T-helper 9 cell (primary cell): ENCODE data around the gene PGLYRP3.
"Not testable (repeated sequence)": the region's sequence is repeated elsewhere in the genome, so short reads cannot be mapped to it uniquely, and the experiment has no call there.

ENCODE experiments used
- DNase-seq: peaks from one replicate; pipeline ENCODE4 v3.0.0-alpha.2; 2020

Gene PGLYRP3

DNA sequence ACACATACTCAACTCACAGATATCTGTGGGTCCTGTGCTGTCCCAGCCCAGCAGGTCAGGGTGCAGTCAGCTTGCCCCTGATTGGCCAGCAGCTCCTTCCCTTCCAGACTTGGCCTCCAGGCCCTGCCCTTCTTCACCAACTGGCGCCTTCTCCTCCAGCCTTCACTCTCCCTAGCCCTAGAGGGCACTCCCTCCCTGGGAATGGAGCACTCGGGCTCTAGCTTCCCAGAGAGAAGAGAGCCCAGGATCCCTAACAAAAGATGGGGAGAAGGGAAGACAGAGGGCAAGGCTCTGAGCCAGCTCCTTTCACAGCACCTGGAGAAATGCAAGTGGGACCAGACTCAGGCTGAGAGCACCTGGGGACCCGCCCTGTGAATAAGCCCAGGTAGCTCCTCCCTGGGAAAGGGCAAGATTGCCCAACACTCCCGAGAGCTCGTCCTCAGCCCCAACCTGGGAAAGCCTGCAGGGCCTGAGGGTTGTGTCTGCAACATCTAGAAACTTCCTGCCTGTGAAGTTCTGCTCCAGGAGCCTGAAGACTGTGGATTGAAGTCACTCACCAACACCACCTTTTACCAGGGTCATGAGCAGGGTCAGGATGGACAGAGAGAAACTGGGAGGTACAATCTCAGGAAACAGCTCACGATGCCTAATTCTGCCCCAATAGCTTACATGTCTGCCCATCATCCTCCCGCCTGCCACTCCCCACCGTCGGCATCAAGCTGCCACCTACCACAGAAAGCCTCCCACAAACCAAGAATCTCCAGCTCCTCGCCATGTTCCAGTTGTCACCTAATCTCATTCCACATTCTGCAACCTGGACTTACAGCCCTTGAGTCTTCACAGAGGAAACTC is 36.0 kb upstream of the PGLYRP3 start, which contains the start of gene PGLYRP4:
TSS of gene PGLYRP4 (minus strand) at position 331 of the 852 bp plus-strand sequence. CDS start 909 bp downstream, outside the sequence.
- DNase-seq: no peak

DNA sequence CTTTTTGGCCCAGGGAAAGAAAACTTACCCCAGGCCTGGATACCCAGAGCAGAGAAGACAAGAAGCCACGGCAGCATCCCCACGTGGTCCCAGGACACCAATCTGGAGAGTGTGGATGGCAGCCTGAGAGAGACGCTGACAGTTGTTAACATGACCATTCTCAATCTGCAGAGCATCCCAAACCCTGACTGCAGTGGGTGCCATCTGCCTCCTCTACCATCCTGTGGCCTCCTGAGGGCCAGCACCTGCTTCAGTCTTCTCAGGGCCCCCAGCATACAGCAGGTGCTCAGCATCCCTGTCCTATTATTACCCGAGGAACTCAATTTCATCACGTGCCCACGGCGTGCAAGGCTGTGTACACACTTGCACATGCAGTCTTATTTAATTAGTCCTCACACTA is 35.1 kb upstream of the PGLYRP3 start:
- no peak for DNase-seq

DNA sequence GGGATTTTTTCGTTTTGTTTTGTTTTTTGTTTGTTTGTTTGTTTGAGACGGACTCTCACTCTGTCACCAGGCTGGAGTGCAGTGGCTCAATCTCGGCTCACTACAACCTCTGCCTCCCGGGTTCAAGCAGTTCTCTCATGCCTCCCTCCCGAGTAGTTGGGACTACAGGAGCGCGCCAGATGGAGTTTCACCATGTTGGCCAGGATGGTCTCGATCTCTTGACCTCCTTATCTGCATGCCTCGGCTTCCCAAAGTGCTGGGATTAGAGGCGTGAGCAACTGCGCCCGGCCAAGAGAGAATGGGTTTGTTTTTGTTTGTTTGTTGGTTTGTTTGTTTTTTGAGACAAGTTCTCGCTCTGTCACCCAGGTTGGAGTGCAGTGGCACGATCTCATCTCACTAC is 34.3 kb upstream of the PGLYRP3 start:
- not testable (repeated sequence) for DNase-seq

DNA sequence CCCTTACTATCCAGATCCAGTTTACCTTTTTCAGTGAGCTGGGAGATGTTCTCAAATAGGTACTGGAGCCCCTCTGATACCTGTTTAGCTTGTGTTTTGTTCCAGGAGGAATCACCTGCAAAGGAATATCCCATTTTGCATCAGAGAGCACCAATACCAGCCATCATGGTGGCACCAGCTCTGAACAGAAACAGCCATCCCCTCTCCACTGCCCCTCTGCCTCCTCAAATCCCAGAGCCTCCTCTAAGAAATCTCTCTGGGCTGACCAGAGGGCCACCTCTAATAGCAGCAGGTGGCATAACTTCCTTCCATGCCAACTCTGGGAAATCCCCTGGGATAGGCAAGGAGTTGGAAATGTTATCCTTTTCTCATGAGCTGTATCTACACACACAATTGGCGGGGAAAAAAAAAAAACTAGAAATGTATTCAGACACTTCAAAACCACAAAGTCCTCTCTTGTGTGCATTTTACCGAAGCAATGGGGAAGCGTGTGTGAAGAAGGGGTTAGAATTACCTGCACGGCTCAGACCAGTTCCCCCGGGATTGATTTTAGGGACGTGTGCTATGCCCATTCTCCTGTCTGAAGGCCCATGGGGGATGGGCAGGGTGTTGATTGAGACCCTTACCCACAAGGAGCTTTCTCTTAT is 33.4 kb upstream of the PGLYRP3 start:
- DNase-seq: no peak

DNA sequence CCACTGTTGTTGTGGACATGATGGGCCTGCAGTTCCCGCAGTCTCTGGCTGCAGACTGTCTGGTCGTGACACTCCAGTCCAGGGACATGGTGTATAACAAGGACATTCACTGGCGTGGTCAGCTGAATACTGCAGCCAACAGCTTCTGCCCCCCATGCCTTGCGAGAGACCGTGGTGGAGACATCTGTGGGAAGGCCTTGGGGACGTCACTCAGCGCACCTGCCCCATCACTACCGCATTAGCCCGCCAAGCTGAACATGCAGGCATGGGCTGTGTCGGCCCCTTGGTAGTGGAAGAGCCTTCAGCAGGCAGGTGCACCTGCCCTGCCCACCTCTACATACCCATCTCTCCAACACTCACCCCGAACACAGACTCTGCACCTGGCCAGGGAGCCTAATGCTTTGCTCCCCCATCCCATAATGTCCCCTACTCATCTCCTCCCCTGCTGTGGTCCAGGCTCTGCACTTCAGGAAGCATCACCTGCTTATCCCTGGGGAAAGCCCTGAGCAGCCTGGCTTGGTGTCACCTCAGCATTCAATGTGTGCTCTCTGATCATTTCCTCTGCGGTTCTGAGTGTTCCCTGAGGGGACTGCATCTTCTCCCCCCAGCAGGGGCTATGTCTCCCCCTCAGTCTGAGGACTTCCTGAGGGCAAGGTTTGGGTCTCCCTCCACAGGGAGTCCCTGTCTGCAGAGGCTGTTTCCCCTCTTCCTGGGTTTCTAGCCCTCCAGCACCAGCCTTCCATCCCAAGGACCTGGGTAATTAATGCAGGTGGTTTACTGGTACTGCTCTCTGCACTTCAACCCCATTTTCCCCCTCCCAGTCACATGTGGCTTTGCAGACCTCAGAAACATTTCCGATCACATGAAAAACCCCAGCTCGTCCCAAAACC is 32.7 kb upstream of the PGLYRP3 start:
- DNase-seq: no peak

DNA sequence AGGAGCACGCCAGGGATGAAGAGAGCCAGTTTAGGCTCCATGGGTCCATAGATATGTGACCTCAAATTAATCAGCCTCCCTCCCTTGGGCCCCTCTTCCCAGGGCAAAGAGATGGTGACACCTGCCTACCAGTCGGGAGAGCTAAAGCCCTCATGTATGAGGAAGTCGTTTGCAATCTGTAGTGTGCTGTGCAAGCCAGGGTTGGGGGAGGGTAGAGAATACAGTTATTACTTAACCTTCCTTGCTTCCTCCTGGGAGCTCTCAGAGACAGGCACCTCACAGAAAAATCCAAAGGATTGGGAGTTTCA is 31.9 kb upstream of the PGLYRP3 start:
- DNase-seq: no peak

DNA sequence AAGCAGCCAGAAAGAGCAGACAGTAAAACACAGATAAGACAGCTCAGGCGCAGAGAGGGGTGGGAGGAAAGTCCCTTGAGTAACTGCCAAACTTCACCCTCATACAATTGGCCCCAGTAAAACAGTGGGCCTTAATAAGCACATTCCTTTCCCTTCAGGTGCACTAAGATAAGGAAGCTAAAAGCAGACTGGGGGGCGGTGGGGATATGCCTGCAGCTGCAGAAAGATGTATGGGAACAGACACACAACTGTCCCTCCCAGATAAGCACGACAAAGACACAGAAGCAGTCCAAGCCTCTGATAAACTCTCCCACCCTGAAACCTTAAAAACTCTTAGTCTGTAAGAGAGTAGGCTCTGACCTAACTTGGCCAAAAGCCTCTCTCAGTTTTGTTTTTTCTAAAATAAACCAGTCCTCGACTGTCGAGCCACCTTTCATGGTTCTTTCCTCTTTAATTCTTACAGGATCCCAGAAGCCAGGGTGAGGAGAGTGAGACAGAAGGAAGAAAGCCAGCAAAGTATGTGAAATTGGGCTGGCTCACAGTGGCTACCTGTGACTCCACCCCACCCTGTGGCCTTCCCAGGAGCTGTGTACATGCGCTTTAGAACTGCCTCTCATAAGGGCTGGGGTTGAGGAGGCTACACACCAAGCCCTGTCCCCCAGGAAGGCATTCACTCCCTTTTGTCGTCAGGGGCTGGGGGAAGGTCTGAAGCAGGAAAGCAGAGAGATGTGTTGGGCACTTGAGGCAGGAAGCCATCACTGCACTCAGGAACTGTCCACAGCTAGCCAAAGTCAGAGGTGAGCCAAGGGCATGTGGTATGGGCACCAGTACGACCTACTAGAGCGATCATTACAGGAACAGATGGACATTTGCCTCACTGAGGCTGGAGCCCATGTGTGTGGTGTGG is 31.3 kb upstream of the PGLYRP3 start:
- no peak for DNase-seq

DNA sequence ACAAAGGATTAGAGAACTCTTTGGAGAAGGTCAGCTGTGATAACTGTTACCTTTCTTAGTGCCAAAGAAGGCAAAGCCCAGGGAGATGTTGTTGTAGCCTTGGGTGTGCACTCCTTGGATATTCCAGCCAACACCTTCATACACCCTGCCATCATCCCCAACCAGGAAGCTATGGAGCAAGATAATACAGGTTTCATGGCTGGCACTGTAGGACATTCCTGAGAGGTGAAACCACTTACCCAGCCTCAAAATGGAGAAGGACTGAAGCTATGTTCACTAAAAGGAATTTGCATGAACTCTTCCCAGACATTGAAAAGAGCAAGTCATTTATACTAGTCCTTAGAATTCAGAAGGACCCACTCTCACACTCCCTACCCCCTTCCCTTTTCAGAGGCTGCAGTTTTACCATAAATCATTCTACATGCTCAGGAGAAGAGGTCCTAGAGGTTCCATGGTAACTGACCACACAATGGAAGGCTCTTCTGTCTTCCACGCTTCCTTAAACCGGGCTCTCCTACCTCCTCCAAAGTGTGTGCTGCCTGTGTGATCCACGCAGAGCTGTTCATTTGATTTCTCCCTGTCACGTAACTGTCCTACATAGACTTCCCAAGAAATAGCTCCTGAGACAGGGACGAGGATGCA is 30.4 kb upstream of the PGLYRP3 start:
- DNase-seq: no peak

DNA sequence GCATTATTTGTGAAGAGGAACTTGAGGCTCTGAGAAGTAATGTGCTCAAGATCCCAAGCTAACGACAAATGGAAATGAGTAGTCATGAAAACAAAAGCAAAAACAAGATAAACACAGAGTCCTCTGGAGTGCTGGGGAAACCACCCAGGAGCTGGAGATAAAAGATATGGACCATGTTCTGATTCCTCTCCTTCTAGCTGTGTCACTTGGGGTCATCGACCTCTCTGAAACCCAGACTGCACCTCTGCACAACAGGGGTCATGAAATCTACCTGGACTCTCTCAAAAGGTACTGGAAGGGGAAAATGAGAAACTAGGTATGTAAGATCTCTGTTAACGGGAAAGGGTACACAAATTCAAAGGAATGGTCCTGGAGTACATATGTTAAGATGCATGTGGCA is 29.4 kb upstream of the PGLYRP3 start:
- no peak for DNase-seq

DNA sequence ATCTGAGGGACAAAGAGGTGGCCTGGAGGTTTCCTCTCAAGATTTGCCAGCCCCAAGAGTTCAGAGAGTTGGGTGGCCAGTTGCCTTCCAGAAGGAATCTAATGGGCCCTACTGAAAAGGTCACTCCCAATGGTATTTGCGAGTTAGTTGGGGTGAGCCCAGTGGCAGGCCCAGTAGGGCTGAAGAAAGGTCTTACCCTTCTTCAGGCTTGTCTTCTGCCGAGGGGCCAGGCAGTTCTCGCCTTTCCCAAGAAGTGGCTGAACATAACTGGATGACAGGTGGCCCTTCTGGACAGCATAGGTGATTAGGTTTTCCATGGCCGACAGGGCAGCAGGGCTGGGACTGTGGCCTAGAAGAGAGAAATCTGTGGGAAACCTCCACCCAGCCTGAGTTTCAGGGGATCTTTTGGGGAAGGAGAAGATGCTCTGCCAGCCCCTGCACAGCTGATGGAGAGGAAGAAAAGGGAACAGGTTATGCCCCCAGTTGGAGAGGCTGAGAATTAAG is 28.7 kb upstream of the PGLYRP3 start:
- no peak for DNase-seq

DNA sequence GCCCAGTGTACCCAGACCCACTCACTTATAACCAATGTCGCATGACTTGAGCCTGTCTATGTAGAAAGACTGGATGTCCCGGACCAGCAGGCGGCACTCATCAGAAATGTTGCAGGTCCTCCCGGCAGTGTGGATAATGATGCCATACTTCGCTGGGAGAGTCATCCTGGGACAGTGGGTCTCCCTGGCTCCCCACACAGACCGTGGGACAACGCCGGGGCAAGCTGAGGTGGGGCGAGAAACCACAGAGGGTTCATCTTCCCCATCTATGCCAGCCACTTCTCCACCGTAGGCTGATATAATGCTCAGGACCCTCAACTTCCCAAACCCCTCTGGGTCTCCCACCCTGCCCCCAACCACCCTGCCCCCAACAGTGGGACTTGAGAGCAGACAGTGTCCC is 27.6 kb upstream of the PGLYRP3 start:
- no peak for DNase-seq

DNA sequence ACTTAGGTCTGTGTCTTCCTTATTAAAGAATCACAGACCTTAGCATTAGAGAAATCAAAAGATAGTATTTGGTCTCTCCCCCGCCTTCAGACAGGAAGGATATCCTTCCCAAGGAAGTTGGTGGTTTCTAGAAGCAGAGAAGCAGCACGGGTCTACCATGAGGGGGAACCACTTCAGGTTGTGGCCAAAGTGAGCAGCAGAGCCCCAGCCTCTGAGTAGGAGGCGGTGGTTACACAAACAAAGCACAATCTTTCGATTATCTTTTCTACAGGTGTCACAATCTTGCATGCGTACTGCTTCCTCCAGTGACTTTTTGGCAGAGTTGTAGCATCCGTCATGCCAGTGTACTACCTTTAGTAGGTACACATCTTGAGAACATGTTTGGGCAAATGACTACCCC is 27.1 kb upstream of the PGLYRP3 start:
- DNase-seq: no peak

DNA sequence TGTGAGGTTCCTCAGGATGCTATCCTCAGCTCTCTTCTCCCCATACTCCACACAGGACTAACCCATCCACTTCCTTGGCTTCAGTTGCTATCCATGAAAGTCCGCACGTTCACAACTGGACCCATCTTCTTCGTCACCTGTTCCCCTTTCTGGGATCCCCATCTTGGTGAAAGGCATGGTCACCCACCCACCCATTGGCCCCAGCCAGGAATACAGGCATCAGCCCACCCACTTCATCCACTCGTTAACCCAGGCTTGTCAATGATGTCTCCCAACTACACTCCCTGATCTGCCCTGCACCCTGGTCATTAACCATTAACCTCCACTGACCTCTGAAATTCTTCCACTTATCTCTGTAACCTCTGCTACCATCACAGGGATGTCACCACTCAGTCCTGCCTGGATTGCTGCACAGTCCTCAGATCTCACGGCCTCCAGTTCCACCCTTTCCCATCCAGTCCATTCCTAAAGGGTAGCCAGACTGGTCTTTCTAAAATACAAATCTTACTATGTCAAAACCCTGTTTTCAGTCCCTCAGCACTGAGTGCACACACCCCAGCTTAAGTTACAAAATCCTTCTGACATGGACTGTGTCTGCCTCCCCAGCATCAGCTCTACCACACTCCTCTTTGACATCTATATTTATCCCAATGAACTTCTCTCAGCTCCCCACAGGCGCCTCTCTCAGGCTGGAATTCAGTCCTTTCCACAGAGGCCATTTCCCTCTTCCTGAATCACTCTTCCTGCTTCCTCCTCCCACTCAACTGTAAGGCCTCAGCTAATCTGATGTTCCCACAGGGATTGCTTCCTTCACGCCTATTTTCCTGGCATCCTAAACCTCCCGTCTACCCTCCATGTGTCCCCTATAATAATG is 25.5 kb upstream of the PGLYRP3 start:
- no peak for DNase-seq

DNA sequence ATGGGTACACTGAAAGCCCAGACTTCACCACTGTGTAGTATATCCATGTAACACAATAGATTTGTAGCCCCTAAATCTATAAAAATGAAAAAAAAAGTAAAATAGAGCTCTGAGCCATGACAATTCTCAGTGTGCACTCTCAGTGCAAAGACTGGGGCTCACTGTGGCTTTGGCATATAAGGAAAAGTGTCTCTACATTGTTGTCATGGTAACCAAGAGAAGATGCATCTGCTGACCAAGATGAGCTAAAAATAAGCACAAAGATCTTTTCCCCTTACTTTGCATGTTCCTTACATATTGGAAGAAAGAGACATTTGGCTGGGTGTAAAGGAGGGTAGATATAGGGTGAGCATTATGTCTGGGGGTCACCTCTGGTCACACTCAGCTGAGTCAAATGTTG is 23.9 kb upstream of the PGLYRP3 start:
- DNase-seq: no peak

DNA sequence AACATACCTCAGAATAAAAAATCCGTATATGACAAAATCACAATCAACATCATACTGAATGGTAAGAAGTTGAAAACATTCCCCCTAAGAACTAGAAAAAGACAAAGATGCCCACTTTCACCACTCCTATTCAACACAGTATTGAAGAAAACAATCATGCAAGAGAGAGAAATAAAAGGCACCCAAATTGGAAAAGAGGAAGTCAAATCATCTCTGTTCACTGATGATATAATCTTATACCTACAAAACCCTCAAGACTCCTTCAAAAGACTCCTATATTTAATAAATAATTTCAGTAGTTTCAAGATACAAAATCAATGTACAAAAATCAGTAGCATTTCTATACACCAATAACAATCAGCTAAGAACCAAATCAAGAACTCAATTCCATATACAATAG is 21.1 kb upstream of the PGLYRP3 start:
- DNase-seq: no peak

DNA sequence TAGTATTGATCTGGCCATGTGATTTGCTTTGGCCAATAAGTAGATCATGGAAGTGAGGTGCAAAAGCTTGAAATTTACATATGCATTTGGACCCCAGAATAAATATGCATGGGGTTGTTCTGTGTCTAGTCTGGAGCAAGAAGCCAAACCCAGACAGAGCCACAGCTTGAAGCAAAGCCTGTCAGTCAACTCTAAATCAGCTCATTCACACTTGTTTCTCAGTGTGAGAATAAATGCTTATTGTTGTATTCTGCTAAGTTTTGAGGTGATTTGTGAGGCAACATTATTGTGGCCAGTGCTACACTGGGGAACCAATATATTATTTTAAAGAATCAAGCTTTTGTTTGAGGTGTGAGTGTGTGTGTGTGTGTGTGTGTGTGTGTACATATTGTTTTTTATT is 12.2 kb upstream of the PGLYRP3 start:
- no peak for DNase-seq

DNA sequence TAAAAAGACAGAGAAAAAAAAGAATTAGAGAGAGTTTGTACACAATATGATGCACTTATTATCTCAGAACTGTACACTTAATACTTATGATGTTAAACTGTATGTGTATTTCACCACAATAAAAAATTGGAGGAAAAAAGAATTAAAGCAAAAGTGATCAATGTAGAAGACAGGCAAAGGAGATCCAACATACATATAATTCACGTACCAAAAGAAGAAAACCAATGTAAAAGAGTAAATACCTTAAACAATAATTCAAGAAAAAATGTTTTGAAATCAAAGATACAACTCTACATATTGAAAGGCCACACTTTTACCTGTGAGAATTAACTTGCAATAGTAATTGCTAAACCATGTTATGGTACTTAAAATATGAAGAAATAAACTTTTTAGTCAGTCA is 9.8 kb upstream of the PGLYRP3 start:
- DNase-seq: no peak

DNA sequence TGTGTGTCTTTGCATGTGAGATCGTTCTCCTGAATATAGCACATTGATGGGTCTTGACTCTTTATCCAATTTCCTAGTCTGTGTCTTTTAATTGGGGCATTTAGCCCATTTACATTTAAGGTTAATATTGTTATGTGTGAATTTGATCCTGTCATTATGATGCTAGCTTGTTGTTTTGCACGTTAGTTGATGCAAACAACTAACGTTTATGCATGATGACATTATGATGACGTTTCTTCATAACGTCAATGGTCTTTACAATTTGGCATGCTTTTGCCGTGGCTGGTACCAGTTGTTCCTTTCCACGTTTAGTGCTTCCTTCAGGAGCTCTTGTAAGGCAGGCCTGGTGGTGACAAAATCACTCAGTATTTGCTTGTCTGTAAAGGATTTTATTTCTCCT is 5.4 kb upstream of the PGLYRP3 start:
- not testable (repeated sequence) for DNase-seq

DNA sequence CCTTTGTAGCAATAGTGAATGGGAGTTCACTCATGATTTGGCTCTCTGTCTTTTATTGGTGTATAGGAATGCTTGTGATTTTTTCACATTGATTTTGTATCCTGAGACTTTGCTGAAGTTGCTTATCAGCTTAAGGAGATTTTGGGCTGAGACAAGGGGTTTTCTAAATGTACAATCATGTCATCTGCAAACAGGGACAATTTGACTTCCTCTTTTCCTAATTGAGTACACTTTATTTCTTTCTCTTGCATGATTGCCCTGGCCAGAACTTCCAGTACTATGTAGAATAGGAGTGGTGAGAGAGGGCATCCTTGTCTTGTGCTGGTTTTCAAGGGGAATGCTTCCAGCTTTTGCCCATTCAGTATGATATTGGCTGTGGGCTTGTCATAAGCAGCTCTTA is 3.3 kb upstream of the PGLYRP3 start:
- not testable (repeated sequence) for DNase-seq

DNA sequence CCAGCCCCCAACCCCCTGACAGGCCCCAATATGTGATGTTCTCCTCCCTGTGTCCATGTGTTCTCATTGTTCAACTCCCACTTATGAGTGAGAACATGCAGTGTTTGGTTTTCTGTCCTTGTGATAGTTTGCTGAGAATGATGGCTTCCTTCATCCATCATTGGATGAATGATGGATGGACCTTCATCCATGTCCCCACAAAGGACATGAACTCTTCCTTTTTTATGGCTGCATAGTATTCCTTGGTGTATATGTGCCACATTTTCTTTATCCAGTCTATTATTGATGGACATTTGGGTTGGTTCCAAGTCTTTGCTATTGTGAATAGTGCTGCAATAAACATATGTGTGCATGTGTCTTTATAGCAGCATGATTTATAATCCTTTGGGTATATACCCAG is 1.6 kb upstream of the PGLYRP3 start:
- not testable (repeated sequence) for DNase-seq

DNA sequence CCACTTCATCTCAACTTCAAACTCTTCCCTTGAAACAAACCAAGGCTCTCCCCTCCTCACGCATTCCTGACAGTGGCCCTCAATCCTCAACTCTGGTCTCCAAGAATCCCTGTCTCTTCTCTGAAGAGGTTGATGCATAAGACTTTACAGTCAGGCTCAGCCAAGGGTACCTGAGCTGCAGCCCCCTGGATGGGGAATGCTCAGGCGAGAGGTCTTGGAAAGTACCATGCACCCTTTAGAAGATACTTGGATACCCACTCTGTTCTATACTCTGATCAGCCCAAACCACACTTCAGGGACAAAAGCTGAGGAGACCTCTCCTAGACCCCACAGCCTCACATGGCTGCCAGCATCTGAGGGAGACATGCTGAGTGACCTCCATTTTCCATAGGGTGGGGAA is 536 bp upstream of the PGLYRP3 start:
- no peak for DNase-seq
